WERI-Rb-1 (cell line): ENCODE measurements around the gene UGT1A1.
"Not testable (repeated sequence)": the region's sequence is repeated elsewhere in the genome, so short reads cannot be mapped to it uniquely, and the experiment has no call there.

Experiments used
- DNase-seq: peaks from one replicate; pipeline ENCODE4 v3.0.0-alpha.2; 2020
- H3K27ac ChIP-seq: fragments of 250-450 bp; sonication (Bioruptor Pico); 2 replicates; pipeline ENCODE4 v1.5.1; 2020; ENCODE audit warnings: mild to moderate bottlenecking, moderate library complexity
- H3K27me3 ChIP-seq: fragments of 250-450 bp; sonication (Bioruptor Pico); 2 replicates; pipeline ENCODE4 v1.5.1; 2021; ENCODE audit warnings: mild to moderate bottlenecking, low read depth, moderate library complexity; ENCODE audit not compliant: insufficient read depth, severe bottlenecking
- H3K36me3 ChIP-seq: fragments of 250-450 bp; sonication (Bioruptor Pico); 2 replicates; pipeline ENCODE4 v1.5.1; 2020; ENCODE audit warnings: mild to moderate bottlenecking, moderate library complexity
- H3K4me3 ChIP-seq: 2 replicates; pipeline ENCODE4 v1.5.1; 2011; ENCODE audit warnings: low read depth, mild to moderate bottlenecking, control low read depth, low read length
- H3K9me3 ChIP-seq: fragments of 250-450 bp; sonication (Bioruptor Pico); 2 replicates; pipeline ENCODE4 v1.5.1; 2021; ENCODE audit warnings: mild to moderate bottlenecking, moderate library complexity; ENCODE audit not compliant: severe bottlenecking
- CTCF ChIP-seq: IDR thresholded peaks from 2 replicates; pipeline ENCODE4 v1.5.1; 2011; ENCODE audit warnings: low read depth, mild to moderate bottlenecking, control low read depth, inconsistent platforms, low read length

UGT1A1 gene

GRCh38 chr2:233746475-233747282 lies 13.4 kb upstream of the UGT1A1 start:
- no peaks in the 10 kb centered on the region for H3K36me3 ChIP-seq
- DNase-seq: no peak
- H3K27ac ChIP-seq: no peak overlapping the region
- no peak overlapping the region for H3K4me3 ChIP-seq
- H3K9me3 ChIP-seq: peaks cover 19% of the 10 kb centered on the region
- no peaks in the 10 kb centered on the region for H3K27me3 ChIP-seq
- no peak for TF ChIP-seq CTCF

GRCh38 chr2:233747283-233747544 lies 12.9 kb upstream of the UGT1A1 start:
- Histone ChIP-seq H3K4me3 (no peak overlapping the region), H3K9me3 (peaks cover 23% of the 10 kb centered on the region), H3K27ac (no peak overlapping the region), H3K36me3 (no peaks in the 10 kb centered on the region), H3K27me3 (no peaks in the 10 kb centered on the region)
- no peak for DNase-seq
- TF ChIP-seq CTCF: no peak

- not testable (repeated sequence) for DNase-seq, H3K36me3 ChIP-seq
These were observed 9.4 kb upstream of the UGT1A1 start for GRCh38 chr2:233750689-233751088.

GRCh38 chr2:233751212-233752009 lies 8.7 kb upstream of the UGT1A1 start:
- H3K4me3 ChIP-seq, DNase-seq, H3K36me3 ChIP-seq, H3K27me3 ChIP-seq, H3K27ac ChIP-seq: not testable (repeated sequence)
- peaks cover 26% of the 10 kb centered on the region for H3K9me3 ChIP-seq

More at GRCh38 chr2:233750689-233751088, 9.4 kb upstream of the UGT1A1 start:
- H3K27ac ChIP-seq, H3K4me3 ChIP-seq, H3K27me3 ChIP-seq: not testable (repeated sequence)
- H3K9me3 ChIP-seq: peaks cover 26% of the 10 kb centered on the region

GRCh38 chr2:233754872-233755611 lies 5.0 kb upstream of the UGT1A1 start:
- no peak overlapping the region for H3K4me3 ChIP-seq

More at GRCh38 chr2:233754872-233755611, 5.0 kb upstream of the UGT1A1 start:
- Histone ChIP-seq H3K27ac (no peak overlapping the region), H3K36me3 (no peaks in the 10 kb centered on the region), H3K9me3 (peaks cover 23% of the 10 kb centered on the region), H3K27me3 (no peaks in the 10 kb centered on the region)
- no peak for TF ChIP-seq CTCF
- no peak for DNase-seq
